T-helper 9 cell (primary cell): ENCODE results near the gene MINDY4.

Experiments used
- DNase-seq: peaks from one replicate; pipeline ENCODE4 v3.0.0-alpha.2; 2020

Gene MINDY4

DNA sequence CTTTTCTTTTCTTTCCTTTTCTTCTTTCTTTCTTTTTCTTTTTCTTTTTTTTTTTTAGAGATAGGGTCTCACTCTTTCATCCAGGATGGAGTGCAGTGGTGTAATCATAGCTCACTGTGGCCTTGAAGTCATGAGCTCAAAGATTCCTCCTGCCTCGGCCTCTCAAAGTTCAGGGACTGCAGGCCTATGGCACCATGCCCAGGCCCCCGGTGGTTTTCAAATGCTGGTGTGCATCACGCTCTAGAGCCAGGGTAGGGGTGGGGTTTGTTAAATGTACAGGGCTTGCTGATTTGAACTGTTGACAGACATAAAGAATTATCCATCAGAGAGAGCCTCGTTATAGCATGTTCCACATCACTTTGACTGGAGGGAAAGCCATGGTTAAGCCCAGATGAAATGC, 5.8 kb downstream of the MINDY4 start:
- no peak for DNase-seq

DNA sequence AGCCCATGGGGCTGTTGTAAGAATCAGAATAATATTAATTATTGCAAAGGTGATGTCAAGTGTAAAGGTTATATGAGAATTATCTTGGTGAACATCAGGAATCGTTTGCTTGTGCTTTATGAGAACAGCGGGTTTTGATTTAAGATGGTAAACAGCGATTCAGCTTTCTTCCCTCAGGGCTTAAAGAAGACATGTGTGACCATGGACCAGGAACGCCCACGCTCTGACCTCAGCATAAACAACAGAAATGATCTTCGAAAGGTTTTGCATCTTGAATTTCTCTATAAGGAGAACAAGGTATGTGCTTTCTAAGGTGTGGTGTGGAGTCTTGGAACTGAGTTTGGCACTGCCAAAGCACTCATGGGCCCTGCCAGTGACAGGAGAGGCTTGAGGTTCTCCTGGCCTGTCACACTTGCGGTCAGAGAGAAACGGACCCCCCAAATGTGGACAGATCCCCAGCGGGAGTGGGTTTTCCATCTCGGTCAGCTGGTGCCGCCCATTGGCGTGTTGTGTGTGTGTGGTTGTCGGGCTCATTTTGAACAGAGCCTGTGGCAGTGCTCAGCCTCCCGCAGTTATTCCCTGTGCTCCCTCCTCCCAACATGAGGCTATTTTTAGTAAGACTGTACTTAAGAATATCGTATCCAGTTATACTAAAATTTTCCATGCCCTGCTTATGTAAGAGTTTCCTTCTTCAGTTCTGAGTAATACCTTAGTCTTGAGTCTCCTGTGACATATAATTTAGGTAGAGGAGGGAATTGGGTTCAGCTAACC, 7.2 kb downstream of the MINDY4 start:
- DNase-seq: no peak

DNA sequence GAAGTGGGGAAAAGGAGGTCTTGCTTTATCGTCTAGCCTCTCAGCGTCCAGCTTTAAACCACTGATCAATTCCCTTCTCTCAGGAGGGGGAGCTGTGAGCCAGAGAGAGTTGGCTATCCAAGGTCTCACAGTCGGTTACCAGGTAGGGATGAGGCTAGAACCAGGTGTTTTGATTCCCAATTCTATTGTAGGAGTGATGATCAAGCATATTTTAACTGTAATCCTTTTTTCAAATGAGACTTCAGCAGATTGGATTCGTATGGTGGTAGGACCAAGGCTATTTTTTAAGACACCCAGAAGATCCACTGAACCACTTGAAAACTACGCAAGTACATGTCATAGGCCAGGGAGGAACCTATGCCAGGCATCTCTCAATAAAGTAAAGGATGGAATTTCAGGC, 8.4 kb downstream of the MINDY4 start:
- no peak for DNase-seq

DNA sequence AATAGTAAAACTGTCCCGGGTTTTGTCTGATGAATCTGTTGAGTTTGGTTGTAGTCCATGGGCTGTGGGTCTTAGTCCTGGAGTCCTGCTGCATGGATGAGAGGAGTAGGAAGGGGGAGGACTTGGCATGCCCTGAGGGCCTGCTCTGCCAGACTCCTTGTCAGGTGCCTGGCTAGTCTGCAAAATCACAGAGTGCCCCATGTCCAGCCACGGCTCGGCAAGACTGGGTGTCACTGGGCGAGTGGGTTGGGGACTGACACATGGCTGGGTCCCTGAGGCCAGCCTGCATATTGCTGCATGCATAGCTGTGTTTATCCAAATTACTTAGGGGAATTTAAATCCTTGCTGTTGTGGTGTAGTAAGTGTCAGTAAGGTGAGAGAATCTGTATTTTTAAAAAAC, 9.7 kb downstream of the MINDY4 start:
- DNase-seq: no peak

DNA sequence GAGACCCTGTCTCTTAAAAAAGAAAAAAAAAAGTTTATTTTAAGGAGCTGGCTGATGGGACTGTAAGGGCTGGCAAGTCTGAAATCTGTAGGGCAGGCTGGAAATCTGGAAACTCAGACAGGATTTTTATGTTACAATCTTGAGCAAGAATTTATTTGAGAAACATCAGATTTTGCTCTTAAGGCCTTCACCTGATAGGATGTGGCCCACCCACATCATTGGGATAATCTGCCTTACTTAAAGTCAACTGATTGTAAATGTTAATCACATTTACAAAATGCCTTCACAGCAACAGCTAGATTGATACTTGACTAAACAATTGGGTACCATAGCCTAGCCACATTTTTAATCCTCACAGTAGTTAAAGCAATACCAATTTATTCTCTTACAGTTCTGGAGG, 11.5 kb downstream of the MINDY4 start:
- no peak for DNase-seq

DNA sequence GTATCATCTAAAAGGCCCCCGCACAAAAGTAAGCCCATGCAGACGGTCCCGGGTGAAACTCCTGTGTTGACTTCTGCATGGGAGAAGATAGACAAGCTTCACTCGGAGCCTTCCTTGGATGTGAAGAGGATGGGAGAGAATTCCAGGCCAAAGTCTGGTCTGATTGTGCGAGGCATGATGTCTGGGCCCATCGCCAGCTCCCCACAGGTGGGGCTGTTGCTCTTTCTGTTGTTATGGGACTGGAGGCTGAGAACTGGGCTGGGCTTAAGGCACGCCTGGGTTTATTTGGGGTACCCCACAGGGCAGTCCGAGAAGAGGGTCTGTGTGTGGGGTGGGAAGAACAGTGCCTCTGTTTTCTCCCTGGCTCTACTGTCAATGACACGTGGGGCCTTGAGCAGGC, 14.6 kb downstream of the MINDY4 start:
- DNase-seq: no peak

DNA sequence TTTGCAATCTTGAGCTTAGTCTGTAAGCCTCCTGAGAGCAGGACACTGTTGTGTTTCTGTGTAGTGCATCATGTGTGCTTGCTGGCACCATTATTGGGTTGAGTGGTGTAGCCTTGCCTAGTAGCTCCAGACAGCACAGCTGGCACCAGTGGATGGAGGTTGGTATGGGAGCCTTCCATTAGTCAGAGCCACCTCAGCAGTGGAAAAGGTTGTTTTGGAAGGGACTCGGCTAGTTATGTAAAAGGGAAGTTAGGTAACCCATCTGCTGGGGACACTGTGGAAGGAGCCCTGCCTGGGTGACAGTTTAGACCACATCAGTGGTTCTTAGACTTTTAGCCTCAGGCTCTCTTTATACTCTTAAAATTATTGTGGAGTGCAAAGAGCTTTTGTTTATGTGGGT, 16.3 kb downstream of the MINDY4 start:
- no peak for DNase-seq

DNA sequence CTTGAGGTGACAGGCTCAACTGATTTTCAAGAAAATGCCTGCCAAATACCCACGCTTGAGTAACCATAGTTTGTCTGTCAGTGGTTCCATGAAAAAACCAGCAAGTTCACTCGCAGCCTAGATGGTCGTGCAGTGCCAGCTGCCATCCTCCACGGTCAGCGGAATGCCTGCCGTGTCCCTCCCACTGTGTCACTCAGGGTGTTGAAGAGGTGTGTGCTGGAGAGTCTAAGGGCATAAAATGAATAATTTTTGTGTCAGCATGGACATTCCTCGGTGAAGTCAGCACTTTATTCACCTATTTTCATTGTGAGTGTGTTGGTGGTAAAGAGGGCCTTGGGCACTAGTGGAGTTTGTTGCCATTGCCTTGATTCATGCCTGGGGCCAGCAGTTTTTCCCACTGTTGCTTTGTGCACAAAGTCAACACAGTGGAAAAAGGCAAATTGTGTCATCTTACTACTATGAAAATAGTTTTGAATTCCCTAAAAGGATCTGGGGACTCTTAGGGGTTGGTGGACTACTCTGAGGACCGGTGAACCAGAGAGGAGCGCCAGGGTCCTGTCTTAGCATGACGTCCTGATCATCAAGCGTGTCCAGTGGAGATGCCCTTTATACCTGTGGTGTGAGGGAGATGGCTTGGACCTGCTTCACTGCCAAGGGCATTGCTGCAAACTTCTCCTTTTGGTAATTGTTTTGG, 17.6 kb downstream of the MINDY4 start:
- no peak for DNase-seq

DNA sequence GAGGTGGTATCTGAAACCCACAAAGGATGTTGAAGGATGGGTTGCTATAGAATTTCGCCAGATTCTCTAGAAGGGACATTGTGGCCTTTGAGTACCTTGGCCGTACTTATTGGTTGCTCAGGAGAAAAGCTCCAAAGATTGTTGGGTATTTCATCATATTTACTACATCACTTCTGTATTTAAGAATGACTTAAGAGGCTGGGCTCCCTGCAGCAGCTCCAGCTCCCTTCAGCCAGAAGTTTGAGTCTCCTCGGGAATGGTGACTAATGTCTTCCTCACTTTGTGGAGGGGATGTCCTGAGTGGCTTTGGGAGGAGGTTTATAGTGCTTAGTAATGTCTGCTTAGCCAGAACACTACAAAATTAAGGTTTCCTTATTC, 18.1 kb downstream of the MINDY4 start:
- DNase-seq: no peak

DNA sequence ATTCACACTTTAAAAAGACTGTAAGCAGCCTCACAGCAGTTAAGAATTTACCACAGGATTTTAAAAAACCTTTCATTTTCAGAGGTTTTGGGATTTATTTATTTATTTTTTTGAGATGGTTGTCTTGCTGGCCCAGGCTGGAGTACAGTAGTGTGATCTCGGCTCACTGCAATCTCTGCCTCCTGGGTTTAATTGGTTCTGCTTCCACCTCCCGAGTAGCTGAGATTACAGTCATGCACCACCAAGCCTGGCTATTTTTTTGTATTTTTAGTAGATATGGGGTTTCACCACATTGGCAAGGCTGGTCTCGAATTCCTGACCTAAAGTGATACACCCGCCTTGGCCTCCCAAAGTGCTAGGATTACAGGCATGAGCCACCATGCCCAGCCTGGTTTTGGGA, 19.1 kb downstream of the MINDY4 start:
- DNase-seq: no peak

DNA sequence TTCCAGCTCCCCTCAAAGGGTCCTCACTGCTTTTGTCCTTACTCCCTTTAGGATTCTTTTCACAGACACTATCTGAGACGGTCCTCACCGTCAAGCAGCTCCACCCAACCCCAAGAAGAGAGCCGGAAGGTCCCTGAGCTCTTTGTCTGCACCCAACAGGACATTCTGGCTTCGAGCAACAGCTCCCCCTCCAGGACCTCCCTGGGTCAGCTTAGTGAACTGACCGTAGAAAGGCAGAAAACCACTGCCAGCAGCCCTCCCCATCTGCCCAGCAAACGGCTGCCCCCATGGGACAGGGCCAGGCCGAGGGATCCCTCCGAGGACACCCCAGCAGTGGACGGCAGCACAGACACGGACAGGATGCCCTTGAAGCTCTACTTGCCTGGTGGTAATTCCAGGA, 19.9 kb downstream of the MINDY4 start:
- DNase-seq: no peak

DNA sequence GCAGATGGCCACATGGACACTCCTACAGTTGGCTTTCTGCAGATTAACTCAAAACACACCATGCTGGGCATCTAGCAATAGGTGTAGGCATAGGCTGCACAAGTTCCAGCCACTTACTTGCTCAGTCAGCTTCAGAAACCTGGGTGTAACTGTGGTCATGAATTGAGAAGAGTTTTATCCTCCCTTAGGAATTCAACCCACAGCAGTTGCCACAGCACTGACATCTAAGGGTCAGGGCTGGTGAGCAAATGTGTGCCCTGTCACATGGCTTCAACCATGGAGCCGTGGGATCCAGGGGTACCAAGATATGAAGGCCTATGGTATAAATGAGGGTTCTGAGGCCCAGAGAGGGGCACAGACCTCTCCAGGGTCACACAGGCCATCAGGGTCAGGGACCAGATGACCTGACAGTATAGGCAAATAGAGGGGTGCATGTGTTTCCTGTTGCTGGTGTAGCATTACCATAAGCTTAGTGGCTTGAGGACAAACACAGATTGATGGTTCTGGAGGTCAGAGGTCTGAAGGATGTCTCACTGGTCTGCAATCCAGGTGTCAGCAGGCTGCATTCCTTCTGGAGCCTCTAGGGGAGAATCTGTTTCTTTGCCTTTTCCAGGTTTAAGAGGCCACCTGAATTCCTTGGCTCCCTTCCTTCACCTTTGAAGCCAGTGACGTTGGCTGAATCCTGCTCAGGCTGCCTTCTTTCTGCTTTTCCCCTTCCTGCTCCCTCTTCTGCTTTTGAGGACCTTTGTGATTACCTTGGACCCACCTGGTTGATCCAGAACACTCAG, 24.1 kb downstream of the MINDY4 start:
- DNase-seq: no peak

DNA sequence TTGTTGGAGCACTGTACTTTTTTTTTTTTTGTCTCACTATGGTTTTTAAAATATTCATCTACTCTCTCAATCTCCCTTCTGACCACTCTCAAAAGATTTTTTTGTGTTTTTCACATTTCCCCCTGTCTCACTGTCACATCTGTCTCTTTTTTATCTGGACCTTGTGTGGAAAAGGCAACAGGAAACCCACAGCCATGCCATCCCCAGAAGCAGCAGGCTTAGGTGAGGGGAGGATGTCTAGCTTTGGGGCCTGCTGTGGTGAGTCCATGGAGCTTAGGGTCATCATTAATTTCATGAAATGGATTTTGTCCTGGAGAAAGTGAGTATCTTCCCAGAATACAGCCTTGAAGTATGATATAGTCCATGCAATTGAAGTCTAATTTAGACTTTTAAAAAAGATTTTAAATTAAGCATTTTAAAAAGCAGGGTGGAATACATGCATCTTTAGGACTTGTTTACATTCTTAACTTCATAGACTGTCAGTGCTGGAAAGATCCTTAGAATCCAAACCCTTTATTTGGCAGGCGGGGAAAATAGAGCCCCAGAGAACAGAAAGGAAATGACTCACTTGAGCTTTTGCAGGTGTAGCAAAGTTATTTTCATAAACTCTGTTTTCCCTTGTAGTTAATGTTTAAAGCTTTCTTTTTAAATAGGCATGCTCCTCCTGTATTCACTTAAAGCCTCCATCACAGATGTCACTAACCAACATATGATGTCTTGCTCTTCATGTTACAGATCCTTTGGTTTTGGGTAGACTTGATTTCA, 25.1 kb downstream of the MINDY4 start:
- DNase-seq: no peak

DNA sequence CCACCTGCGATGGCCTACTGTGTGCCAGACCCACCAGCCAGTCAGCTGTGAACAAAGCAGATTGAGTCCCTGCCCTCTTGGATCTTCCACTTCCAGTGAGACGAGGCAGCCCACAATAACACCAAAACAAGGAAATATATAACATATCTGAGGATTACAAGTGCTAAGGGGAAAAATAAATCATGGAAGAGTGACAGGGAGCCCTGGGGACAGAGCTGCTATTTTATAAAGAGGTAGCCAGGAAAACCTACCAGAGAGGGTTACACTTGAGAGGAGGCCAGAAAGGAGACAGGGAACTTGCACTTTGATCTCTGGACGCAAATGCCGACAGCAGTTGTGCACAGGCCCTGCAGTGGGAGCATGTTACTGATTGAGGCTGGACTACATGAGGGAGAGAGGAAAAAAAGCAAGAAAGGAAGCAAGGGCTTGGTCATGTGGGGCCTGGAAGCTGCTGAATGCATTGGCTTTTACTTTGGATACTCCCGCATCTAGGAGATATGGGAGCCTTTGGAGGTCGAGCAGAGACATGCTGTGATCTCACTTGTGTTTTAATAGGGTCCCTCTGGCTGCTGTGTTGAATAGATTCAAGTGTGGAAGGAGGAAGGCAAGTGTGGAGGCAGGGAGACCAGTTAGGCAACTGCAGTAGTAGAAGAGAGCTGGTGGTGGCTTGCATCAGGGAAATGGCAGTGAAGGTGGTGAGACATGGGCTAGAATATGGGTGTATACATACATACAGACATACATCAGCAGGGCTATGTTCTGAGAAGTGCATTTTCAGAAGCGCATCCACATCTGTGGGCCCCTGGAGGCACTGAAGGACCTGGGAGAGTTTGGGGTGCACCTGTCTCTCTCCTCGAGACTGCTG, 26.2 kb downstream of the MINDY4 start:
- DNase-seq: no peak

DNA sequence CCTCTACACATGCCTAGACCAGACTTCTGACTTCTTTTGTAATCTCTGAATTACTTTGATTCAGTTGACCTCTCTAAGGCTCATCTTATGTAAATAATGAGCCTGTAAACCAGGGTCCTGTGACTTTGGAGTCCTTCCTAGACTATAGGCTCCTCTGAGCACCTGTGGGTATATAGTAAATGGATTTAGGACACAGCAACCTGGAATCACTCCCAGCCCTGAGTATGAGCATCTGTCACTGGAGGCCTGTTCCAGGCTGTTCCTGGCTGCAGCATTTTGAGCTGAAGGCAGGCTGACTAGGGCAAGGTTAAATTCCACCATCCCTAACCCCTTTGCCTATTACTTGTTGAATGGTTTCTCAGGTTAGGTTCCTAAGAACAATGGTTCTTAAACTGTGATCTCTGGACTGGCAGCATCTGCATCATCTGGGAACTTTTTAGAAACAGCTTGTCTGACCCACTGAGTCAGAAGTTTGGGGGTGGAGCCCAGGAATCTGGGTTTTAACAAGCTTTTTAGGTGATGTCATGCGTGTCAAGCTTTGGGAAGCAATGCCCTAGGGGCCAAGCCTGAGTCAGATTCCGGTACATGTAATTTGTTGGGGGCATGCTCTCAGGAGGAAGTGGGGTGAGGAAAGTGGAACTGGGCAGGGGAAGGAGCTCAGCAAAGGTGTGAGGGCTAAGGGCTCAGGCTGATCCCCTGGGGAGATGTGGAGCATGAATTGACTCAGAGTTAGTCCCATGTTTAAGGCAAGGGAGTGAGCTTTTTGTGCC, 28.2 kb downstream of the MINDY4 start:
- no peak for DNase-seq

DNA sequence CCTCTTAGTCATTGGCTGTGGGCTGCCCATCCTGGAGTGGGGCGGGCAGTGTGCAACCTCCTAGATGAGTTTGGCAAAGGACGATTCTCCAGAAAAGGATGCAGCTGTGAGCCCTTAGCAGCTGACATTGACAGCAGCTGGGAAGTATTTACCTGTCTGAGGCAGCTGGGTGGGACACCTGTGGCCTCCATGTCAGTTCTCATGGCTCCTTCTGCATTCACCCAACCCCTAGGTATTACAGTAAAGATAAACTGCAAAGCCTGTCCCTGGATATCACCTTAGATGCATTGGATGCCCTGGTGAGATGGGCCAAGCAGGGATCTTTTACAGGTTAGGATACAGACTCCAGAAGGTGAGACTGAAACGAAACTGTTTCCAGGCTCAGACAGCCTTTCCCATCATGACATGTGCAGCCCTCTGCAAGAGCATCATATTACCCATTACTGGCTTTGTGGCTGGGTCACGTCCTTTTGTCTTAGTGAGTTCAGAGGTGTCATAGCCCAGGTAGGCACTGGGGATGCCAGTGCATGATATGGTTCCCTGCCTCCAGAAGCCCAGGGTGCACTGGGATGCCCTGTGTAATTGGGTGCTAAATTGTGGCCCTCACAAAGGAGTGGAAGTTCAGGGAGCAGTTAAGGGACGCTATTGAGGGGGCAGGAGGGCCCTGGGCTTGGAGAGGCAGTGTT, 28.9 kb downstream of the MINDY4 start:
- no peak for DNase-seq

DNA sequence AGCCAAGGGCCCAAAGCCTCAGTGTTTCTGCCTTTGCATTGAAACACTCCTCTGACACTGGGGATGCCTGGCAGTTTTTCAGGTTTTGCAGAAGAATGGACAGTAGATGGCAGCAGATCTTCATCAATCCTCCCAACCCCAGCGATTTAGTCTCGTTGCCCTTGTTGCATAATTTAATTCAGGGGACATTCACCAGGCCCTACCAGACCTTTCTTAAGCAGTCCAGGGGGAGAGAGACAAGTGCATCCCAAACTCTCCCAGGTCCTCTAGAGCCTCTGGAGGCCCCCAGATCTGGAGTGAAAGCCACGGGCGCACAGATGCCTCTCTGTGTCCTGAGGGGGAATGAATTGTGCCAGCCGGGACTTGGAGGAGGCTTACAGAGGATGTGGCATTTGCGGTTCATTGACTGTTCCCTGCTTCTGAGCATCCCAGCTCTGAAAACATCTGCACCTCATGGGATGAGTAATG, 29.6 kb downstream of the MINDY4 start:
- DNase-seq: no peak

DNA sequence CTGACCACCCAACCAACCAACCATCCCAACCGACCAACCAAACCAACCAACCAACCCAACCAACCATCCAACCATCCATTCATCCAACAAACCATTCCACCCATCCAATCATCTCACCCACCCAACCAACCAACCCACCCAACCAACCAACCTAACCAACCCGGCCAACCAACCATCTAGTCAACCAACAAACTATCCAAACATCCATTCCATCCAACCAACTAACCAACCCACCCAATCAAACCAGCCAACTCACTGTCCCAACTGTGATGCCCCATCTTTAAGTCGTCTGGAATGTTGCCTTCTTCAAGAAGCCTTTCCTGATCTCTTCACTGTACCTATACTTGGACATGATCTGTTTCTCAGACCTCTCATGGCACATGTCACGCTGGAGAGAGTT, 31.6 kb downstream of the MINDY4 start:
- no peak for DNase-seq

DNA sequence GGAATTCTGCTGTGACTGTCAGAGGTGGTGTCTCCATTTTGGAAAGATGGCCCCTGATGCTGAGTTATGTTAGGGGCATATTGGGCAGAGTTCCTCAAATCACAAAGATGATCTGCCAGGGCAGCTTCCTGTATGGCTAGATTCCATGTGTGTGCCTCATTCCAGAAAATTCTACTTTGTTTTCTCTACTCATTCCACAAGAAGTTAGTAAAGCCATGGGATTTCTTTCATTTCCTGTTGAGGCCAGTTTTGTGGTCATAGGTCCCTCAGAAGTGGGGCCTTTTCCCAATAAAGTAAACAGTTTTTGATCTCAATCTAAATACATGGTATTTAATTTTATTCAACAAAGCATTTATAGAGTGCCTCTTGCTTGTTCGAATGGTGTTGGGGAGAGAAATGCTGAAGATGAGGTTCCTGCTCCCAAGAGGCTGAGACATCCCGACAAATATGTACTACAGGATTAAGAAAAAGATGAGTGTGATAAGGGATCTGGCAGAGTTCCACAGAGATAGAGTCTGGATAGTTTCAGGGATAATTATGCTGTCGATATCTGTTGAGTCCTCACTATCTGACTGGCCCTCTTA, 33.0 kb downstream of the MINDY4 start:
- no peak for DNase-seq

DNA sequence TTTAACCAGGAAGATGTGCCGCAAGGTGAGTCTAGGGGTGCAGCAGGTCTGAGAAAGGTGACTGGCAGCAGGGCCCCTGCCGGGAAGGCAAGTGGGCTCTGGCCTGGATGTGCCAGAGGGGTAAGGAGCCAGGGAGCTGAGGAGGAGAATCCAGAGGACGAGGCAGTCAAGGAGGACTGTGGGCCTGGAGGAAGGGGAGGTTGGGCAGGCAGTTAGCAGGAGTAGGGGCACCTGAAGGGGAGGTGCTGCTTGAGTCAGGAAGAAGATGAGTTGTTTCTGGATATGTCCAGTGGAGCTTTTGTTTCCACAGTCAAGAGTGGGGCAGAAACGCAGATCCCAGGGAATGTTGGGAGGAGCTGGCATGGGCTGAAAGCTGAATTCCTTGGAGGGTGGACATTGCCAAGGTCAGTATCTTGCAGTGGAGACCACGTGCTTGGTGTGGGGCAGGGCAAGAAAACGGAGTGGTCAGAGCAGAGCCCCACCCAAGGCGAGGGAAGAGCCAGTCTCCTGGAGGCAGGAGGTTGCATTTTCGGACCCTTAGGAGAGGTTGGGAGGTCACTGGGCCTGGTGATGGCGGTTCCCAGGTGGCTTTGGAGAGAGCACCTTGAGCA, 34.0 kb downstream of the MINDY4 start:
- no peak for DNase-seq
